GM12878 (cell line): ENCODE results near the gene PCCA. TPM values are rescaled to one million over a fixed set of nuclear protein-coding genes. Genes with fewer than 3 reads are reported as not detected.

Experiments
- ATAC-seq: fragments of 200-7000 bp; cut with Tn5 transposase; 3 replicates; pipeline ENCODE4 v1.9.1; 2020; ENCODE audit warnings: mild to moderate bottlenecking, moderate library complexity
- BruUV-seq: library from RNA; stranded (reverse); fragments of 400-500 nt; replicated peaks from 2 replicates; lab custom pipeline; 2021; lab: Mats Ljungman, UMichigan
- CTCF ChIA-PET: fragments of 300-600 bp; sonication (Branson Sonifier 250); formaldehyde crosslinking; extraction: SDS; loops from one replicate; lab custom pipeline; 2021; ENCODE audit warnings: inconsistent platforms; lab: Yijun Ruan, JAX
- POLR2A ChIA-PET: fragments of 350-600 bp; formaldehyde crosslinking; extraction: SDS; loops from one replicate; lab custom pipeline; 2021; ENCODE audit warnings: inconsistent platforms; lab: Charles Lee
- RAD21 ChIA-PET: fragments of 300-600 bp; sonication (Branson Sonifier 250); formaldehyde crosslinking; loops from one replicate; lab custom pipeline; 2023; ENCODE audit warnings: antibody characterized with exemption; ENCODE audit not compliant: unreplicated experiment; lab: Charles Lee
- SMC1A ChIA-PET: fragments of 300-600 bp; sonication (Branson Sonifier 250); formaldehyde crosslinking; loops from one replicate; lab custom pipeline; 2023; ENCODE audit not compliant: unreplicated experiment, uncharacterized antibody; lab: Charles Lee
- DNase-seq: peaks from one replicate; pipeline ENCODE4 v3.0.0-alpha.2; 2011; ENCODE audit warnings: low read depth, low spot score
- FAIRE-seq: peaks from 3 replicates; lab custom pipeline; 2011; peaks lifted over from hg19 to GRCh38; lab: Jason Lieb, UNC
- H2AFZ ChIP-seq: 2 replicates; pipeline ENCODE4 v1.6.0; 2011; ENCODE audit warnings: low read depth, low read length, control low read depth; ENCODE audit not compliant: control insufficient read depth
- H3K27ac ChIP-seq: 2 replicates; pipeline ENCODE4 v1.5.1; 2011; ENCODE audit warnings: control low read depth; ENCODE audit not compliant: control insufficient read depth, insufficient read depth
- H3K27me3 ChIP-seq, 2 experiments: replicated peaks in 1 of 2; 2 replicates each; pipeline versions ENCODE4 v1.6.0 to v1.6.1; 2011; ENCODE audit warnings: low read length in 1 of 2; ENCODE audit not compliant: control insufficient read depth in 2 of 2, insufficient read depth in 2 of 2
- H3K36me3 ChIP-seq, 2 experiments: 2 replicates each; pipeline ENCODE4 v1.5.1; 2011; ENCODE audit warnings: low read length in 1 of 2; ENCODE audit not compliant: control insufficient read depth in 2 of 2, insufficient read depth in 2 of 2
- H3K4me1 ChIP-seq: 2 replicates; pipeline ENCODE4 v1.6.1; 2011; ENCODE audit warnings: mild to moderate bottlenecking, low read length, moderate library complexity, mixed read lengths; ENCODE audit not compliant: control insufficient read depth, insufficient read depth
- H3K4me2 ChIP-seq: 2 replicates; pipeline ENCODE4 v1.6.0; 2011; ENCODE audit warnings: control low read depth; ENCODE audit not compliant: control insufficient read depth, insufficient read depth
- H3K4me3 ChIP-seq: fragments of 200-600 bp; sonication (generic); 2 replicates; pipeline ENCODE4 v1.5.1; 2016
- H3K79me2 ChIP-seq: 2 replicates; pipeline ENCODE4 v1.6.0; 2011; ENCODE audit warnings: low read length; ENCODE audit not compliant: control insufficient read depth, insufficient read depth
- H3K9ac ChIP-seq: 2 replicates; pipeline ENCODE4 v1.8.0; 2011; ENCODE audit warnings: low read length, control low read depth, mixed read lengths; ENCODE audit not compliant: control insufficient read depth, insufficient read depth
- H3K9me3 ChIP-seq: replicated peaks from 3 replicates; pipeline ENCODE4 v1.5.1; 2011; ENCODE audit warnings: mild to moderate bottlenecking, low read length; ENCODE audit not compliant: control insufficient read depth, insufficient read depth
- H4K20me1 ChIP-seq: 2 replicates; pipeline ENCODE4 v1.6.0; 2011; ENCODE audit not compliant: control insufficient read depth, insufficient read depth
- EP300 ChIP-seq, 2 experiments: fragments of 150-350 bp in 1 of 2; IDR thresholded peaks; 2 replicates each; pipeline ENCODE4 v1.6.1; 2011 to 2012; ENCODE audit warnings: low read depth in 2 of 2, low read length in 2 of 2, borderline replicate concordance in 1 of 2, improper control_type of control experiment in 1 of 2, inconsistent platforms in 1 of 2; ENCODE audit not compliant: control insufficient read depth in 1 of 2
- NR2C1 ChIP-seq: fragments of 450-650 bp; IDR thresholded peaks from 2 replicates; pipeline ENCODE4 v1.6.1; 2017; ENCODE audit warnings: antibody characterized with exemption, mild to moderate bottlenecking, moderate library complexity
- TCF3 ChIP-seq: IDR thresholded peaks from 2 replicates; pipeline ENCODE4 v1.6.1; 2012; ENCODE audit warnings: low read depth, mild to moderate bottlenecking, low read length, borderline replicate concordance; ENCODE audit not compliant: insufficient read depth
- WGBS: methylation state at CpG from one replicate; pipeline ENCODE4 v1.1.6; 2016; ENCODE audit warnings: low lambda C conversion rate; ENCODE audit not compliant: insufficient replicate concordance, insufficient coverage; ENCODE audit errors: missing lambda C conversion rate; 5-methylcytosine and 5-hydroxymethylcytosine counted together
- in situ Hi-C: fragments of 300-500 bp; cut with MboI; formaldehyde crosslinking; loops from 9 replicates; pipeline ENCODE4 v1.14.3; 2018; ENCODE audit warnings: mixed read lengths
- intact Hi-C: fragments of 100-400 bp; cut with micrococcal nuclease; formaldehyde crosslinking; loops from one replicate; pipeline ENCODE4 v1.14.2; 2022; ENCODE audit not compliant: unreplicated experiment
- polyA plus RNA-seq, 11 experiments: library from polyadenylated mRNA; depleted of rRNA in 4 of 11; unstranded in 6 of 11; stranded (reverse) in 5 of 11; fragments of >200 nt; fragmentation: Nextera tagmentation in 4 of 11; fragmentation: Illumina TruSeq in 1 of 11; extraction: Ambion mirVana in 4 of 11; extraction: Trizol in 1 of 11; gene quantifications; 1 replicate in 1 of 11; 2 replicates in 10 of 11; pipeline versions ENCODE4 v1.2.1 to v1.2.3, GENCODE V29; 2011 to 2016; ENCODE audit warnings: inconsistent platforms in 2 of 11, missing spikeins in 2 of 11, low read depth in 1 of 11
- total RNA-seq, 4 experiments: library from RNA; depleted of rRNA in 3 of 4; stranded (reverse); fragments of >200 nt in 3 of 4; fragmentation: Illumina TruSeq in 1 of 4; extraction: Trizol in 1 of 4; gene quantifications; 2 replicates each; pipeline versions ENCODE4 v1.2.1 to v1.2.3, GENCODE V29; 2013 to 2021
- TF ChIP-seq, protein P1 (sequence below): fragments of 450-650 bp; formaldehyde crosslinking; IDR thresholded peaks from 2 replicates; pipeline ENCODE4 v1.4.0; 2022; ENCODE audit warnings: mild to moderate bottlenecking, moderate library complexity

The PCCA gene
- total and polyA plus RNA-seq, 10 of the 15 experiments (the other 5 are each of a cell fraction or from before 2014, with no cell fraction given), result 5.9 to 18.2 (median 12.4) TPM

DNA sequence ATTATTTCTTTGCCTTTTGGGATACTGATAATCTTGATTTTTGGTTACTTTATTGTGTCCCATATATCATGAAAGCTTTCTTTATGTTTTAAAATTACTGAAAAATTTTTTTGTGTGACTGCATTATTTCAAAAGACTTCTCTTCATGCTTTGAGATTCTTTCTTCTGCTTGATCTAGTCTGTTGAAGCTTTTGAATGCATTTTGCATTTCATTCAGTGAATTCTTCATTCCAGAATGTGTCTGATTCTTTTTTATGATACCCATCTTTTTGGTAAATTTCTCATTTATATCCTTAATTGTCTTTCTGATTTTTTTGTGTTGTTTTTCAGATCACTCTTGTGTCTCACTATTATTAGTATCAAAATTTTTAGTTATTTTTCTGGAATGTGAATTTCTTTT lies 289.6 kb downstream of the PCCA start (continued):
- TF ChIP-seq NR2C1, result no peak

- H3K36me3 ChIP-seq, result no peaks in the 10 kb centered on the region
- CTCF ChIA-PET, result no interaction called here
Measured at GRCh38 chr13:100381595-100382224, 292.8 kb downstream of the PCCA start.

More at GRCh38 chr13:100381595-100382224, 292.8 kb downstream of the PCCA start:
- FAIRE-seq (no peak), ATAC-seq (no peak), DNase-seq (no peak)
- ChIA-PET SMC1A (no interaction called here), POLR2A (no interaction called here), RAD21 (no interaction called here)
- intact Hi-C loops (no loop called here), in situ Hi-C loops (no loop called here)
- no TSS peak for BruUV-seq
- Histone ChIP-seq H3K9me3 (peaks cover 10% of the 10 kb centered on the region), H3K4me1 (no peaks in the 10 kb centered on the region), H3K4me3 (no peak overlapping the region), H3K9ac (no peak overlapping the region), H3K27ac (no peak overlapping the region), H4K20me1 (no peaks in the 10 kb centered on the region), H3K27me3 (no peaks in the 10 kb centered on the region), H2AFZ (no peak overlapping the region), H3K79me2 (no peaks in the 10 kb centered on the region), H3K4me2 (no peak overlapping the region)
- 95% methylated on average over 16 of the region's 16 CpGs for WGBS
- no peak for TF ChIP-seq EP300 (IDR thresholded peaks at IDR 0.05; ENCODE audit: borderline replicate concordance in 1 of 2, control insufficient read depth in 1 of 2, low read depth in 2 of 2, low read length in 2 of 2)
- TF ChIP-seq NR2C1, result no peak
- TF ChIP-seq, protein P1, sequence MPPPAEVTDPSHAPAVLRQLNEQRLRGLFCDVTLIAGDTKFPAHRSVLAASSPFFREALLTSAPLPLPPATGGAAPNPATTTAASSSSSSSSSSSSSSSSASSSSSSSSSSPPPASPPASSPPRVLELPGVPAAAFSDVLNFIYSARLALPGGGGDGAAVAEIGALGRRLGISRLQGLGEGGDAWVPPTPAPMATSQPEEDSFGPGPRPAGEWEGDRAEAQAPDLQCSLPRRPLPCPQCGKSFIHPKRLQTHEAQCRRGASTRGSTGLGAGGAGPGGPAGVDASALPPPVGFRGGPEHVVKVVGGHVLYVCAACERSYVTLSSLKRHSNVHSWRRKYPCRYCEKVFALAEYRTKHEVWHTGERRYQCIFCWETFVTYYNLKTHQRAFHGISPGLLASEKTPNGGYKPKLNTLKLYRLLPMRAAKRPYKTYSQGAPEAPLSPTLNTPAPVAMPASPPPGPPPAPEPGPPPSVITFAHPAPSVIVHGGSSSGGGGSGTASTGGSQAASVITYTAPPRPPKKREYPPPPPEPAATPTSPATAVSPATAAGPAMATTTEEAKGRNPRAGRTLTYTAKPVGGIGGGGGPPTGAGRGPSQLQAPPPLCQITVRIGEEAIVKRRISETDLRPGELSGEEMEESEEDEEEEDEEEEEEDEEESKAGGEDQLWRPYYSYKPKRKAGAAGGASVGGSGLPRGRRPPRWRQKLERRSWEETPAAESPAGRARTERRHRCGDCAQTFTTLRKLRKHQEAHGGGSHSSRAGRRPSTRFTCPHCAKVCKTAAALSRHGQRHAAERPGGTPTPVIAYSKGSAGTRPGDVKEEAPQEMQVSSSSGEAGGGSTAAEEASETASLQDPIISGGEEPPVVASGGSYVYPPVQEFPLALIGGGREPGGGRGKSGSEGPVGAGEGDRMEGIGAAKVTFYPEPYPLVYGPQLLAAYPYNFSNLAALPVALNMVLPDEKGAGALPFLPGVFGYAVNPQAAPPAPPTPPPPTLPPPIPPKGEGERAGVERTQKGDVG (CRISPR knock-in tag), result no peak
- no peak for TF ChIP-seq TCF3
